GM23338 (cell line): ENCODE data around the gene LGALSL. TPM values are rescaled to one million over a fixed set of nuclear protein-coding genes. Genes with fewer than 3 reads are reported as not detected.

Experiments used
- ATAC-seq: fragments of 200-7000 bp; cut with Tn5 transposase; 3 replicates; pipeline ENCODE4 v1.9.1; 2020
- DNase-seq: peaks from one replicate; pipeline ENCODE4 v3.0.0-alpha.2; 2015; ENCODE audit warnings: low spot score
- H2AFZ ChIP-seq: fragments of 200-600 bp; sonication (generic); 2 replicates; pipeline ENCODE4 v1.8.0; 2016; ENCODE audit warnings: antibody characterized with exemption, mild to moderate bottlenecking, moderate library complexity
- H3F3A ChIP-seq: fragments of 200-600 bp; sonication (generic); replicated peaks from 2 replicates; pipeline ENCODE4 v1.8.0; 2017; ENCODE audit warnings: antibody characterized with exemption, mixed run types, low read depth
- H3K27ac ChIP-seq: fragments of 200-600 bp; sonication (generic); 2 replicates; pipeline ENCODE4 v1.6.1; 2016; ENCODE audit warnings: low read depth
- H3K27me3 ChIP-seq: fragments of 200-600 bp; sonication (generic); 2 replicates; pipeline ENCODE4 v1.8.0; 2016; ENCODE audit warnings: mild to moderate bottlenecking, mixed run types, moderate library complexity; ENCODE audit not compliant: insufficient read depth
- H3K36me3 ChIP-seq: fragments of 200-600 bp; sonication (generic); 2 replicates; pipeline ENCODE4 v1.8.0; 2016; ENCODE audit warnings: mild to moderate bottlenecking; ENCODE audit not compliant: insufficient read depth
- H3K4me1 ChIP-seq: fragments of 200-600 bp; sonication (generic); 2 replicates; pipeline ENCODE4 v1.8.0; 2016; ENCODE audit warnings: mild to moderate bottlenecking, moderate library complexity; ENCODE audit not compliant: insufficient read depth
- H3K4me2 ChIP-seq: fragments of 200-600 bp; sonication (generic); 2 replicates; pipeline ENCODE4 v1.7.1; 2017; ENCODE audit warnings: mixed run types
- H3K4me3 ChIP-seq: fragments of 200-600 bp; sonication (generic); 2 replicates; pipeline ENCODE4 v1.6.1; 2016; ENCODE audit warnings: mixed run types
- H3K79me2 ChIP-seq: fragments of 200-600 bp; sonication (generic); replicated peaks from 2 replicates; pipeline ENCODE4 v1.8.0; 2017; ENCODE audit warnings: mild to moderate bottlenecking; ENCODE audit not compliant: insufficient read depth
- H3K9me2 ChIP-seq: fragments of 200-600 bp; sonication (generic); 2 replicates; pipeline ENCODE4 v1.8.0; 2017; ENCODE audit not compliant: insufficient read depth
- H4K20me1 ChIP-seq: fragments of 200-600 bp; sonication (generic); replicated peaks from 2 replicates; pipeline ENCODE4 v1.8.0; 2017; ENCODE audit warnings: mild to moderate bottlenecking; ENCODE audit not compliant: insufficient read depth
- H3K27ac Mint-ChIP-seq: 2 replicates; pipeline ENCODE4 v1.8.0; 2020; ENCODE audit warnings: inconsistent platforms, mild to moderate bottlenecking, moderate library complexity, mixed read lengths
- H3K27me3 Mint-ChIP-seq: 3 replicates; pipeline ENCODE4 v1.8.0; 2022; ENCODE audit warnings: low read depth, mild to moderate bottlenecking, moderate library complexity, mixed read lengths, inconsistent platforms; ENCODE audit not compliant: insufficient read depth, poor library complexity
- H3K36me3 Mint-ChIP-seq: 3 replicates; pipeline ENCODE4 v1.8.0; 2021; ENCODE audit warnings: low read depth, mild to moderate bottlenecking, inconsistent platforms, moderate library complexity, mixed read lengths
- H3K4me1 Mint-ChIP-seq: 3 replicates; pipeline ENCODE4 v1.8.0; 2020; ENCODE audit warnings: mild to moderate bottlenecking, inconsistent platforms, mixed read lengths
- H3K4me3 Mint-ChIP-seq: 3 replicates; pipeline ENCODE4 v1.8.0; 2021; ENCODE audit warnings: moderate library complexity, mild to moderate bottlenecking, inconsistent platforms, mixed read lengths
- H3K9me3 Mint-ChIP-seq: 3 replicates; pipeline ENCODE4 v1.8.0; 2020; ENCODE audit warnings: moderate library complexity, mild to moderate bottlenecking, inconsistent platforms, mixed read lengths
- CREB1 ChIP-seq: fragments of 250-450 bp; sonication (Bioruptor Pico); IDR thresholded peaks from 2 replicates; pipeline ENCODE4 v1.5.0; 2020; ENCODE audit warnings: low read depth, mild to moderate bottlenecking, moderate library complexity
- EZH2 ChIP-seq: fragments of 200-600 bp; sonication (generic); IDR thresholded peaks from one replicate; pipeline ENCODE4 v1.8.0; 2017; ENCODE audit warnings: antibody characterized with exemption, mild to moderate bottlenecking, low read depth; ENCODE audit not compliant: unreplicated experiment
- EZH2phosphoT487 ChIP-seq: fragments of 200-600 bp; sonication (generic); IDR thresholded peaks from one replicate; pipeline ENCODE4 v1.8.1; 2018; ENCODE audit warnings: antibody characterized with exemption; ENCODE audit not compliant: unreplicated experiment
- JUNB ChIP-seq: IDR thresholded peaks from one replicate; pipeline ENCODE4 v1.6.1; 2016; ENCODE audit warnings: antibody characterized with exemption; ENCODE audit not compliant: unreplicated experiment
- NANOG ChIP-seq: IDR thresholded peaks from 2 replicates; pipeline ENCODE4 v1.6.1; 2016; ENCODE audit warnings: antibody characterized with exemption, borderline replicate concordance
- POLR2AphosphoS5 ChIP-seq: IDR thresholded peaks from 2 replicates; pipeline ENCODE4 v1.6.1; 2016; ENCODE audit warnings: antibody characterized with exemption, low read depth
- STAT1 ChIP-seq: IDR thresholded peaks from one replicate; pipeline ENCODE4 v1.6.1; 2016; ENCODE audit warnings: antibody characterized with exemption; ENCODE audit not compliant: unreplicated experiment
- ZNF114 ChIP-seq: fragments of 250-450 bp; sonication (Bioruptor Pico); IDR thresholded peaks from 2 replicates; pipeline ENCODE4 v1.5.0; 2020; ENCODE audit warnings: mild to moderate bottlenecking, moderate library complexity
- ZNF331 ChIP-seq: fragments of 250-450 bp; sonication (Bioruptor Pico); IDR thresholded peaks from 2 replicates; pipeline ENCODE4 v1.5.0; 2020; ENCODE audit warnings: low read depth, mild to moderate bottlenecking, moderate library complexity
- long read RNA-seq: library from polyadenylated mRNA; unstranded; transcript quantifications from one replicate; pipeline ENCODE4 v2.0.0, GENCODE V29; 2020; ENCODE audit not compliant: unreplicated experiment
- polyA plus RNA-seq: library from polyadenylated mRNA; unstranded; fragments of >200 nt; fragmentation: Nextera tagmentation; extraction: Ambion mirVana; gene quantifications from 2 replicates; pipeline ENCODE4 v1.2.1, GENCODE V29; 2016
- total RNA-seq: library from RNA; depleted of rRNA; stranded (reverse); fragments of >200 nt; shearing (Covaris generic); gene quantifications from 2 replicates; pipeline ENCODE4 v1.2.3, GENCODE V29; 2014; rRNA removed
- TF ChIP-seq, protein P1 (sequence below): IDR thresholded peaks from one replicate; pipeline ENCODE4 v1.6.1; 2018; ENCODE audit warnings: antibody characterized with exemption; ENCODE audit not compliant: unreplicated experiment
- TF ChIP-seq, protein P2 (sequence below), 2 experiments: fragments of 200-600 bp in 1 of 2; sonication (generic) in 1 of 2; conservative IDR thresholded peaks; 2 replicates each; pipeline versions ENCODE4 v1.5.1 to v1.6.1; 2016 to 2017; ENCODE audit warnings: antibody characterized with exemption in 2 of 2, low read depth in 2 of 2, mild to moderate bottlenecking in 2 of 2, moderate library complexity in 1 of 2

Gene LGALSL
- total RNA-seq (18.5 and 20.6 TPM in 2 replicates), polyA plus RNA-seq (19.0 and 28.4 TPM in 2 replicates)
- long read RNA-seq, transcript LGALSL-201 (5 exons, 3,926 nt): major isoform, 7 of 7 reads
- long read RNA-seq, partial matches to known transcripts: 0 of 7 reads
- long read RNA-seq, other reads (novel, unspliced or antisense): 0 of 7 reads

DNA sequence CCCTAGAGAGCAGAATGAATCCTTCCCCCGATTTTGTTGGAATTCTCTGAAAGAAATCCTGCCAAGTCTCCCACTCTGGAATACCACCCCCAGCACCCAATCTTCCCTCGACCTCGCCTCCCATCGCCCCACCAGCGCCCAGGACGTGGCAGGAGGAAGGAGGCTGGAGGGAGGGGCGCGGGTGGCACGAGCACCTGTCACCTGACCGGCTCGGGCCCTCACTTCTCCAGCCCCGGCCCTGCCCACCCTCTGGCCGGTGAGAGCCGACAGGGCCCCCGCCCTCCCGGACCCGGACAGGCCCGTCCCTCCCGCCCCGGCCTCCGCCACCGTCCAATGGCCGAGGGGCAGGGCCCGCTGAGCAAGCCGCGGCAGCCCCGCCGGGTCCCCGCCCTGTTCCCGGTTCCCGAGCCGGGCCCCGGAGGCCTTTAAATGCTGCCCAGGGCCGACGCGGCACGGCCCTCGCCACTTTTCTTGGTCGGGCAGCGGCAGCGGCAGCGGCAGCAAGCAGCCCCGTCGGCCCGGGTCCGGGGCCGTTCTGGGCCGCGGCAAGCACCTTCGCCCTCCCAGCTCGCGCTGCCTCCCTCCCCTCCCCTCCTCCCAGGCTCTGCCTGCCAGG, at the start of gene LGALSL:
Gene LGALSL (plus strand): TSS at position 393 of the 616 bp plus-strand sequence. CDS start 384 bp downstream, outside the sequence.
- Histone ChIP-seq H3K4me2 (peak within 1 kb of the TSS; percentile 95), H3K79me2 (peaks cover 13% of the 10 kb centered on the region), H3K36me3 (peaks cover 12% of the 10 kb centered on the region), H2AFZ (peak within 1 kb of the TSS; percentile 88), H3K27me3 (no peaks in the 10 kb centered on the region), H3K4me1 (peaks cover 48% of the 10 kb centered on the region), H3K4me3 (peak within 1 kb of the TSS; percentile 84), H3K9me2 (peaks cover 3% of the 10 kb centered on the region; the same call in 1 of the 2 replicates), H3K27ac (peak within 1 kb of the TSS; percentile 92), H3F3A (no peaks in the 10 kb centered on the region), H4K20me1 (no peaks in the 10 kb centered on the region)
- Mint-ChIP-seq H3K27ac (peak within 1 kb of the TSS; percentile 96), H3K4me1 (peaks cover 41% of the 10 kb centered on the region), H3K9me3 (peaks cover 4% of the 10 kb centered on the region; the same call in 2 of the 3 replicates), H3K4me3 (peak within 1 kb of the TSS; percentile 92), H3K27me3 (peaks cover 9% of the 10 kb centered on the region), H3K36me3 (peaks cover 29% of the 10 kb centered on the region)
- ATAC-seq: peak; percentile 89
- peak; percentile 88 for DNase-seq
- TF ChIP-seq CREB1 (CRISPR knock-in tag): no peak
- TF ChIP-seq POLR2AphosphoS5: peak; percentile 73
- no peak for TF ChIP-seq EZH2phosphoT487
- no peak for TF ChIP-seq JUNB
- no peak for TF ChIP-seq STAT1

DNA sequence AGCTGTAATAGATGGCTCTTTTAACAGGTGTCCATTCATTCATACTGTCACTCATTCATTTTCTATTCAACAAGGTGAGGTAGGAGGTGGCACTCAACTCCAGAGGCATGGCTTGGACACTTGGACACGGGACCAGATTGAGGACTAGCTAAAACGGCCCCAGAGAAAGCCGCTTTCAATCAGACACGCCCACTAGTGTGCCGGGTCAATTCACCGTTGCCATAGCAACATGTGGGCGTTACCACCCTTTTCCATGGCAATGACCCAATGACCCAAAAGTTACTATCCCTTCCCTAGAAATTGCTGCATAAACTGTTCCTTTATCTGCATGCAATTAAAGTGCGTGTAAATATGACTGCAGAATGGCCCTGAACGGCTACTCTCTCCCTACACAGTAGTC, 49.2 kb upstream of the LGALSL start:
- Mint-ChIP-seq H3K36me3 (no peaks in the 10 kb centered on the region), H3K27me3 (peaks cover 13% of the 10 kb centered on the region), H3K4me1 (peaks cover 63% of the 10 kb centered on the region), H3K4me3 (peak overlapping the region; percentile 59), H3K27ac (peak overlapping the region; percentile 96), H3K9me3 (no peaks in the 10 kb centered on the region)
- Histone ChIP-seq H3K27ac (peak overlapping the region; percentile 90), H3F3A (peaks cover 15% of the 10 kb centered on the region; the same call in 1 of the 2 replicates), H3K4me3 (peak overlapping the region; percentile 32), H4K20me1 (no peaks in the 10 kb centered on the region), H3K36me3 (no peaks in the 10 kb centered on the region), H3K79me2 (no peaks in the 10 kb centered on the region), H3K27me3 (no peaks in the 10 kb centered on the region), H3K9me2 (no peaks in the 10 kb centered on the region), H2AFZ (peak overlapping the region; percentile 16; the same call in 1 of the 2 replicates), H3K4me2 (peak overlapping the region; percentile 65), H3K4me1 (peaks cover 42% of the 10 kb centered on the region)
- ATAC-seq (peak; percentile 38), DNase-seq (peak; percentile 81)
- no peak for TF ChIP-seq ZNF114 (CRISPR knock-in tag)
- no peak for TF ChIP-seq CREB1 (CRISPR knock-in tag)
- TF ChIP-seq EZH2: no peak
- no peak for TF ChIP-seq NANOG
- TF ChIP-seq POLR2AphosphoS5: no peak
- no peak for TF ChIP-seq STAT1
- TF ChIP-seq, protein P1, sequence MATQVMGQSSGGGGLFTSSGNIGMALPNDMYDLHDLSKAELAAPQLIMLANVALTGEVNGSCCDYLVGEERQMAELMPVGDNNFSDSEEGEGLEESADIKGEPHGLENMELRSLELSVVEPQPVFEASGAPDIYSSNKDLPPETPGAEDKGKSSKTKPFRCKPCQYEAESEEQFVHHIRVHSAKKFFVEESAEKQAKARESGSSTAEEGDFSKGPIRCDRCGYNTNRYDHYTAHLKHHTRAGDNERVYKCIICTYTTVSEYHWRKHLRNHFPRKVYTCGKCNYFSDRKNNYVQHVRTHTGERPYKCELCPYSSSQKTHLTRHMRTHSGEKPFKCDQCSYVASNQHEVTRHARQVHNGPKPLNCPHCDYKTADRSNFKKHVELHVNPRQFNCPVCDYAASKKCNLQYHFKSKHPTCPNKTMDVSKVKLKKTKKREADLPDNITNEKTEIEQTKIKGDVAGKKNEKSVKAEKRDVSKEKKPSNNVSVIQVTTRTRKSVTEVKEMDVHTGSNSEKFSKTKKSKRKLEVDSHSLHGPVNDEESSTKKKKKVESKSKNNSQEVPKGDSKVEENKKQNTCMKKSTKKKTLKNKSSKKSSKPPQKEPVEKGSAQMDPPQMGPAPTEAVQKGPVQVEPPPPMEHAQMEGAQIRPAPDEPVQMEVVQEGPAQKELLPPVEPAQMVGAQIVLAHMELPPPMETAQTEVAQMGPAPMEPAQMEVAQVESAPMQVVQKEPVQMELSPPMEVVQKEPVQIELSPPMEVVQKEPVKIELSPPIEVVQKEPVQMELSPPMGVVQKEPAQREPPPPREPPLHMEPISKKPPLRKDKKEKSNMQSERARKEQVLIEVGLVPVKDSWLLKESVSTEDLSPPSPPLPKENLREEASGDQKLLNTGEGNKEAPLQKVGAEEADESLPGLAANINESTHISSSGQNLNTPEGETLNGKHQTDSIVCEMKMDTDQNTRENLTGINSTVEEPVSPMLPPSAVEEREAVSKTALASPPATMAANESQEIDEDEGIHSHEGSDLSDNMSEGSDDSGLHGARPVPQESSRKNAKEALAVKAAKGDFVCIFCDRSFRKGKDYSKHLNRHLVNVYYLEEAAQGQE: no peak
- TF ChIP-seq, protein P2, sequence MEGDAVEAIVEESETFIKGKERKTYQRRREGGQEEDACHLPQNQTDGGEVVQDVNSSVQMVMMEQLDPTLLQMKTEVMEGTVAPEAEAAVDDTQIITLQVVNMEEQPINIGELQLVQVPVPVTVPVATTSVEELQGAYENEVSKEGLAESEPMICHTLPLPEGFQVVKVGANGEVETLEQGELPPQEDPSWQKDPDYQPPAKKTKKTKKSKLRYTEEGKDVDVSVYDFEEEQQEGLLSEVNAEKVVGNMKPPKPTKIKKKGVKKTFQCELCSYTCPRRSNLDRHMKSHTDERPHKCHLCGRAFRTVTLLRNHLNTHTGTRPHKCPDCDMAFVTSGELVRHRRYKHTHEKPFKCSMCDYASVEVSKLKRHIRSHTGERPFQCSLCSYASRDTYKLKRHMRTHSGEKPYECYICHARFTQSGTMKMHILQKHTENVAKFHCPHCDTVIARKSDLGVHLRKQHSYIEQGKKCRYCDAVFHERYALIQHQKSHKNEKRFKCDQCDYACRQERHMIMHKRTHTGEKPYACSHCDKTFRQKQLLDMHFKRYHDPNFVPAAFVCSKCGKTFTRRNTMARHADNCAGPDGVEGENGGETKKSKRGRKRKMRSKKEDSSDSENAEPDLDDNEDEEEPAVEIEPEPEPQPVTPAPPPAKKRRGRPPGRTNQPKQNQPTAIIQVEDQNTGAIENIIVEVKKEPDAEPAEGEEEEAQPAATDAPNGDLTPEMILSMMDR (conservative IDR thresholded peaks at IDR 0.05; ENCODE audit: low read depth in 2 of 2): no peak
- TF ChIP-seq ZNF331 (CRISPR knock-in tag): no peak
- TF ChIP-seq EZH2phosphoT487: no peak
- TF ChIP-seq JUNB: no peak
